ENCODE measurements around the gene FHL5. TPM values are rescaled to one million over a fixed set of nuclear protein-coding genes. Genes with fewer than 3 reads are reported as not detected.
"Not testable (repeated sequence)": the region's sequence is repeated elsewhere in the genome, so short reads cannot be mapped to it uniquely, and the experiment has no call there.

The FHL5 gene
- total RNA-seq, 2 donors from 2014 or later, result 3.4 TPM

DNA sequence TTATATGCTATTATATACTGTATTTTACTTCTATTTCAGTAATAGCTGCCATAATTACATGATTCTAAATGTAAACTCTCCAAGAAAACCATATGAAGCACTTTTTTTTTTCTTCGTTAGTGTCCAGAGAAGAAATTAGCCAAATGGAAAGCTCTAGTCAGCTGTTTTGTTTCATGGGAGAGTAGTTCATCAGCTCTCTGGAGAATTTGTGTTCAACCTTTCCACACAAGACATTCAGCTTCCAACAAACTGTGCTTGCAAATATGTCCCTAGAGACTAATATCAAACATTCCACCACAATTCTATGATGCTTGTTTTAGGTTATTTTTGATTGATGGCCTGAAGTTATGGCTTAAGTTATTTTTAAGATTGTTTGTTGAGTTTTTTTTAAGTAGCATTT lies 19.5 kb downstream of the FHL5 start:
- intact Hi-C loops (cut with DNase I, micrococcal nuclease), result no loop called here
- DNase-seq (no peak), ATAC-seq (no peak)

DNA sequence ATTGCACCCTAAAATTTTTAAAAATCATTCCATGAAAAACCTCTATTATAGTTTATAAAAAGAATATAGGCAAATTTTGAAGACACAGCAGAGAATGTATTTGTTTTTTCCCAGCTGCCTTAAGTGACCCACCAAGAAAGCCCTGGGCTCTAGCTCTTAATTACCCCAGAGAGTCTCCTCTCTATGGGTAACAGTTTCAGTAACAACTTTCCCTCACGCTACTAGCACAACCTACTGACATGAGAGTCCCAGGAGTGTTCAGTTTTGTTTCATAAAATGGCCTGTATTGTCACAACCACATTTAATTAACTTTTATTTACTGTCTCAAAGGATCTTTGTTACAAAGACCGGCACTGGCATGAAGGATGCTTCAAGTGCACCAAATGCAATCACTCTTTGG lies 41.5 kb downstream of the FHL5 start:
- DNase-seq (no peak), ATAC-seq (no peak)
- intact Hi-C loops (cut with DNase I, micrococcal nuclease), result no loop called here

GRCh38 chr6:96608074-96608473 lies 45.1 kb downstream of the FHL5 start:
- intact Hi-C loops (cut with DNase I, micrococcal nuclease), result no loop called here

DNA sequence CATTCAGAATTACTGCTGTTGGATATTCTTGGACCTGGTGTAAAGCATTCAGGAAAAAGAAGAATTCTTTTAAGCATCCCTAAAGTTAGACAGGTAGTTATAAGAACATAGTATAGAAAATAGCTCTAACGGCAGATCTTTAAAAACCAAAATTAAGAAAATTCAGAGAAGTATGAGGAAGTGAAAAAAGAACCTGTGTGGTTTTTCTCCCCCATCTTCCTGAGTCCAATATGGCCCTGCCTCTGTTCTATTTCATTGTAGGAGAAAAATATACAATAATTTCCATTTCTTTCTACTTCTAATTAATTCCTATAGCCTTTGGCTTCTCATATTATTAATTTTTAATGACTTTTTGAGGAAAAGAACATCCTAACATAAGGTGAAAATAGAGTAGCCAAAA lies 47.1 kb downstream of the FHL5 start:
- DNase-seq (no peak), ATAC-seq (no peak)
- intact Hi-C loops (cut with DNase I, micrococcal nuclease), result no loop called here

More at GRCh38 chr6:96608074-96608473, 45.1 kb downstream of the FHL5 start:
- DNase-seq, result no peak
- no peak for ATAC-seq

- ATAC-seq, result no peak
- intact Hi-C loops (cut with DNase I, micrococcal nuclease), result no loop called here
- no peak for DNase-seq
Measured at GRCh38 chr6:96611342-96611991, 48.5 kb downstream of the FHL5 start.

DNA sequence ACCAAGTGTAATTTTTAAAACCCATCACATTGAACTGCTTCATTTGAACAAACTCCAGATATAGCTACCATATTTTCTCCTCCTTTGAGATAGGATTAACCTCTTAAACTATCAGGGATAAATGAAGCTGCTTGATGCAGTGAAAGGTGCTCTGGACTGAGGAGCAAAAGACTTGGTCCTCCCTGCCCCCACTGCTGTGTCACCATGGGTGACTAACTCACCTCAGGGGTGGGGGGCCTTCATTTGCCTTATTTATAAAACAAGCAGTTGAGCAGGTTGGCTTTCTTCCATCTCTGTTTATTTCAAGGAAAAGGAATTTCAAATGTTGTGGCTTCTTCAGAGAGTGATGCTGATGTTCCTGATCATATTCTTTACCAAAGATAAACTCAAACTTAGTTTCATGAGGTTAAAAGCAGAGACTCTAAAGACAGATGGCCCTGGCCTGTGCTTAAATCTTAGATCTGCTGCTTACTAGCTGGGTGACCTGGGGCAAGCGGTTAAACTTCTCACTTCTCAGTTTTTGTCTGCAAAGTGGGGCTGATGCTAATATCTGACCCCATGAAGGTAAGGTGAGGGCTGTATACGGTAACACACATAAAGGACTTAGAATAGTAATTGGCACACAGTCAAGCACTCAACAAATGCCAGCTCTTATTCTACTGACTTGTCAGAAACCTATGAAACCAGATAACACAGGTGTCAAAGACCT lies 50.5 kb downstream of the FHL5 start:
- no peak for ATAC-seq
- DNase-seq, result no peak
- intact Hi-C loops (cut with DNase I, micrococcal nuclease), result no loop called here

GRCh38 chr6:96620851-96621250 lies 57.9 kb downstream of the FHL5 start:
- no peak for DNase-seq
- intact Hi-C loops (cut with DNase I, micrococcal nuclease), result no loop called here
- ATAC-seq, result no peak

- no peak for DNase-seq
- no peak for ATAC-seq
- intact Hi-C loops (cut with DNase I, micrococcal nuclease), result no loop called here
Measured at GRCh38 chr6:96621983-96622382, 59.1 kb downstream of the FHL5 start.

- intact Hi-C loops (cut with DNase I, micrococcal nuclease), result loop anchor here in 1 of 2 donors (5.0 kb wide), 2 partner anchors 272 to 432 kb away; partner anchors contain the start of gene NDUFAF4
- ATAC-seq (no peak), DNase-seq (no peak)
Measured at GRCh38 chr6:96624957-96625356, 62.0 kb downstream of the FHL5 start.

DNA sequence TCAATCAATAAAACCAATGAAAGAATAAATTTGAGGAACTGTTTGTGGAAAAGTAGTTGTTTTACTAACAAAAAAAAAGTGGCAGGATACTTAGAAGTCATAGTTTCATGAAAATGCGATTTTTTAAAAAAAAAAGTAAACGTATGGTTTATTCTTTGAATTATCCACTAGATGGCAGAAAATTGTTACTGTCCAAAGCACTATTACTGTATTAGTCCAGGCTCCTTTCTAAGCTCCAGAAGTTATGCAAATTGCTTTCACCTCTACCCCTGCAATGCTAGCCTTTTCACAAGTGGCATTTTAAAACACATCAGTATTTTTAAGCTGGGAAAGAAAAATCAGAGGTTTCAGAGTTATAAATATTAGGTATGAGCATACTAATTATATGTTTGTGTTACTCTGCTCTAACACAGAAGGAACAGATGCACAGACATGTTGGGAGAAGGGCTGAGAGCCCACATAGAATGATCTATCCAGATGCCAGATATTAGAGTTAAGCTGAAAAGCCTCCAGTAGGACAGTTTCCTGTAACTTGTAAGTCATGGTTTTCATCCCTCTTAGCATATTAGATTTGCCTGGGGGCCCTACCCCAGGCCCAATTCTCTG lies 63.9 kb downstream of the FHL5 start:
- DNase-seq, result no peak
- peak; percentile 52 for ATAC-seq
- intact Hi-C loops (cut with DNase I, micrococcal nuclease), result loop anchor here in 1 of 2 donors (5.0 kb wide), 2 partner anchors 270 to 430 kb away; partner anchors contain the start of gene NDUFAF4

DNA sequence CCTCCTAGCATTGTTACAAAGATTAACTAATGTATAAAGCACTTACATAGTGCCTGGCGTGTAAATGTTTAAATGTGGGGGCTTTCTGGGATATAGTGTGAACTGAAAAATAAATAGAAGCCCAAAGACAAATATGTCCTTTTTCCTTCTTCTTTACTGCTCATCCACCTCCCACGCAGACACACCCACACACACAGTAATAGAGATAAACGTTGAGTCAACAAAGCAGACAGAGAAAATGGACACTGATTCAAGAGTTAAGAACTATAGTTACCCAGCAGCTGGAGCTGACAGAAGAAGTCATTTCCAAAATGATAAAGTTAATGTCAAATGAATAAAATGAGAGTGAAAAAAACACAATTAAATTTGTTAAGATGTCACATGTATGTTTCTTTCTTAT lies 68.3 kb downstream of the FHL5 start:
- intact Hi-C loops (cut with DNase I, micrococcal nuclease), result no loop called here
- DNase-seq (no peak), ATAC-seq (no peak)

DNA sequence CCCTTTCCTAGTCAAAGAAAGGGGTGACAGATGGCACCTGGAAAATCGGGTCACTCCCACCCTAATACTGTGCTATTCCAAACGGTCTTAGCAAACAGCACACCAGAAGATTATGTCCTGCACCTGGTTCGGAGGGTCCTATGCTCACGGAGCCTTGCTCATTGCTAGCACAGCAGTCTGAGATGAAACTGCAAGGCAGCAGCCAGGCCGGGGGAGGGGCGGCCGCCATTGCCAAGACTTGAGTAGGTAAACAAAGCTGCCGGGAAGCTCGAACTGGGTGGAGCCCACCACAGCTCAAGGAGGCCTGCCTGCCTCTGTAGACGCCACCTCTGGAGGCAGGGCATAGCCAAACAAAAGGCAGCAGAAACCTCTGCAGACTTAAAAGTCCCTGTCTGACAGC lies 75.1 kb downstream of the FHL5 start:
- ATAC-seq; intact Hi-C loops (cut with DNase I, micrococcal nuclease); DNase-seq: not testable (repeated sequence)

- intact Hi-C loops (cut with DNase I, micrococcal nuclease), result no loop called here
- DNase-seq, result no peak
Measured at GRCh38 chr6:96645106-96645505, 82.2 kb downstream of the FHL5 start.

GRCh38 chr6:96649926-96650325 lies 87.0 kb downstream of the FHL5 start:
- no peak for DNase-seq
- ATAC-seq, result no peak
- intact Hi-C loops (cut with DNase I, micrococcal nuclease), result no loop called here

More at GRCh38 chr6:96645106-96645505, 82.2 kb downstream of the FHL5 start:
- ATAC-seq, result no peak

DNA sequence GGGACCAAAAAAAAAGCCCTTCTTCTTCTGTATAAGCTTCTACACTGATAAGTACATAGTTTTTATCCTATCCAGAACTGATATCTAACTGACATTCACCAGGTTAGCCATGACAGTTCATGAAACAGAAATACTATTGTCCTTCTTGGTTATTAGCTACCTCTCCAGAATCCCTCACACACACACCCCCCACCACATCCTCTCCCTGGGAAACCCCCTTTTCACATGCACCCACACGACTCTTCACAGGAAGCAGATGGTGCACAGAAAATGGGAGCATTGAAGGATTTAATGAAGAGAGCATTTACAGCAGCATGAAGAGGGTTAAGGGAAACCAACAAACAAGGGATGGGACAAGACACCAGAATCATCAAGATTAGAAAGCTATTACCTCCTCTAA lies 88.9 kb downstream of the FHL5 start:
- intact Hi-C loops (cut with DNase I, micrococcal nuclease), result no loop called here
- ATAC-seq, result no peak
- DNase-seq, result no peak

DNA sequence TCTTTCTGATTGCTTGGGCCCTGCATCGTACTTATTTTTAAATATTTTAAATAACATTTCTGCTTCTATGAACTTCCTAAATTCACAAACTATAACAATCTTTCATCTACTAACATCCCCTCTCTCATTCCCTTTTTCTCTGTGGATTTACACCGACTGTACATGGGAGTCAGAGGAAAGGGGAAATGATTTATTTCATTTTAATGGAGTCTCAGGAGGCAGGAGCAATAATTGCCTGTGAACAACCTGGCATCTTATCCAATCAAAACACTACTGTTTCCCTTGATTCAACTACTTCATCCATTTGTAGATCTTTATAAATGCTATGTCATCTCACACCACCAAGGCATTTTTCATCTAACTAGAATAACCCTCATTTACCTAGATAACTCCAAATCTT lies 89.6 kb downstream of the FHL5 start:
- DNase-seq (no peak), ATAC-seq (no peak)
- intact Hi-C loops (cut with DNase I, micrococcal nuclease), result no loop called here

GRCh38 chr6:96653181-96653580 lies 90.3 kb downstream of the FHL5 start:
- DNase-seq (no peak), ATAC-seq (no peak)
- intact Hi-C loops (cut with DNase I, micrococcal nuclease), result no loop called here

DNA sequence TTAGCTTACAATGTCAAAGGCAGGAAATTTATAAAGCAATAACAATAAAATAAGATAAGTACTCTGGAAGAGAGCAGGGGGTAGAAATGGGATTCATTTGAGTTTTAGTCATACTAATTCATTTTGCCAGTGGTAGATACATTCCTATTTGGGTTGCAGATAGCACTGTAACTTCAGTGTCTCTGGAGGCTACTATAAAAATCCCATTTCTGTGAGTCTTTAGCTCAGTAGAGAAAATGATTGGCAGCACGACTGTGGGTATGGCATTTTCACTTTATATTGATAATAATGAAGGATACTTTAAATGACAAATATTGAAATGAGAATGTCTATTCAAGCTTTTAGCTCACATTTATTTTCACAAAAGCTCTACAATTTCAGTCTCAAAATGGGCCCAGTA lies 93.6 kb downstream of the FHL5 start:
- no peak for DNase-seq
- intact Hi-C loops (cut with DNase I, micrococcal nuclease), result no loop called here
- ATAC-seq, result no peak

DNA sequence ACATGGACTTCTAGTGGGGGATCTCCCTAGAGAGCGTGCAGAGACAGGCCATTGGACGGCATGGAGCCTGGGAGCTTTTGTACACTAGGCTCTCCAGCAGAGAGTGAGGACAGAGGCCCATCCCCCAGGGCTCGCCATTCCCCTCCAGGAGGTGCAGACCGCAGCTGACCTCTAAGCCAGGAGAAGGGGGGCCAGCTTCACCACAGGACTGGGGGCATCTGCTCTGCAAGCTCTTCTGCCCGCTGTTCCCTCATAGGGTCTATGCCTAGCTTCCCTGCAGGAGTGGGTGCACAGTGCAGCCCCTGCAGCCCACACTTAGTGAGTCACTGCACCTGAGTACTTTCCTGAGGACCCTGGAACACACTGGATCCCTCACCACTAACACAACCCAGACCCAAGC lies 94.4 kb downstream of the FHL5 start:
- DNase-seq, result no peak
- no peak for ATAC-seq
- intact Hi-C loops (cut with DNase I, micrococcal nuclease), result no loop called here
